Parathyroid adenoma (tissue), 2 donors: ENCODE results near the gene ACY1.

Source experiments
- H2AFZ ChIP-seq: fragments of 300-600 bp; sonication (generic); one replicate; pipeline ENCODE4 v1.7.0; 2017; ENCODE audit warnings: antibody characterized with exemption, mild to moderate bottlenecking
- H3K27ac ChIP-seq: fragments of 300-600 bp; sonication (generic); one replicate; pipeline ENCODE4 v1.7.0; 2017
- H3K27me3 ChIP-seq: fragments of 300-600 bp; sonication (generic); one replicate; pipeline ENCODE4 v1.7.0; 2017; ENCODE audit warnings: low read length; ENCODE audit not compliant: control insufficient read depth, insufficient read depth
- H3K36me3 ChIP-seq: fragments of 300-600 bp; sonication (generic); one replicate; pipeline ENCODE4 v1.7.0; 2017; ENCODE audit warnings: low read length; ENCODE audit not compliant: control insufficient read depth, insufficient read depth
- H3K4me1 ChIP-seq: fragments of 300-600 bp; sonication (generic); one replicate; pipeline ENCODE4 v1.7.0; 2017; ENCODE audit warnings: control low read depth
- H3K4me2 ChIP-seq: fragments of 300-600 bp; sonication (generic); one replicate; pipeline ENCODE4 v1.7.0; 2017; ENCODE audit warnings: low read length
- H3K4me3 ChIP-seq: fragments of 300-600 bp; sonication (generic); one replicate; pipeline ENCODE4 v1.7.0; 2017; ENCODE audit warnings: low read depth, low read length
- H3K79me2 ChIP-seq: fragments of 300-600 bp; sonication (generic); one replicate; pipeline ENCODE4 v1.7.0; 2017; ENCODE audit warnings: control low read depth
- H3K9ac ChIP-seq: fragments of 300-600 bp; sonication (generic); one replicate; pipeline ENCODE4 v1.7.0; 2017; ENCODE audit warnings: mild to moderate bottlenecking
- H3K9me3 ChIP-seq: fragments of 300-600 bp; sonication (generic); one replicate; pipeline ENCODE4 v1.7.0; 2017; ENCODE audit warnings: low read length; ENCODE audit not compliant: control insufficient read depth
- CTCF ChIP-seq: fragments of 300-600 bp; sonication (generic); IDR thresholded peaks from one replicate; pipeline ENCODE4 v1.7.0; 2017; ENCODE audit warnings: antibody characterized with exemption, mild to moderate bottlenecking
- donor health status: primary hyperparathyroidism.

Gene ACY1

GRCh38 chr3:51954105-51954504 lies 29.2 kb upstream of the ACY1 start:
- Histone ChIP-seq H3K27me3 (no peaks in the 10 kb centered on the region), H2AFZ (no peak overlapping the region)

GRCh38 chr3:51954713-51955112 lies 28.6 kb upstream of the ACY1 start:
- no peak overlapping the region for H2AFZ ChIP-seq
- no peak overlapping the region for H3K9ac ChIP-seq
- no peaks in the 10 kb centered on the region for H3K79me2 ChIP-seq
- TF ChIP-seq CTCF = no peak
- no peaks in the 10 kb centered on the region for H3K36me3 ChIP-seq
- H3K27me3 ChIP-seq = no peaks in the 10 kb centered on the region
- no peak overlapping the region for H3K4me3 ChIP-seq
- no peak overlapping the region for H3K4me2 ChIP-seq
- no peak overlapping the region for H3K27ac ChIP-seq
- H3K9me3 ChIP-seq = no peaks in the 10 kb centered on the region
- H3K4me1 ChIP-seq = peaks cover 15% of the 10 kb centered on the region

More at GRCh38 chr3:51954105-51954504, 29.2 kb upstream of the ACY1 start:
- Histone ChIP-seq H3K9ac (no peak overlapping the region), H3K79me2 (no peaks in the 10 kb centered on the region), H3K36me3 (no peaks in the 10 kb centered on the region), H3K27ac (peak overlapping the region; percentile 38), H3K9me3 (no peaks in the 10 kb centered on the region), H3K4me1 (peaks cover 15% of the 10 kb centered on the region), H3K4me2 (no peak overlapping the region), H3K4me3 (no peak overlapping the region)
- no peak for TF ChIP-seq CTCF

GRCh38 chr3:51955175-51955892 lies 28.0 kb upstream of the ACY1 start, which contains the start of gene GPR62:
GPR62 (plus strand) TSS chr3:51955381; CDS start chr3:51955653, 272 bp downstream.
- no peaks in the 10 kb centered on the region for H3K79me2 ChIP-seq
- no peaks in the 10 kb centered on the region for H3K9me3 ChIP-seq
- no peak for TF ChIP-seq CTCF
- H2AFZ ChIP-seq = peak within 1 kb of the TSS; percentile 86
- peak within 1 kb of the TSS; percentile 31 for H3K4me2 ChIP-seq
- no peak within 1 kb of the TSS for H3K27ac ChIP-seq
- no peak within 1 kb of the TSS for H3K4me3 ChIP-seq
- no peaks in the 10 kb centered on the region for H3K27me3 ChIP-seq
- H3K36me3 ChIP-seq = no peaks in the 10 kb centered on the region
- no peak within 1 kb of the TSS for H3K9ac ChIP-seq
- peaks cover 15% of the 10 kb centered on the region for H3K4me1 ChIP-seq

- peaks cover 15% of the 10 kb centered on the region for H3K4me1 ChIP-seq
- H3K79me2 ChIP-seq = no peaks in the 10 kb centered on the region
- no peak overlapping the region for H3K4me3 ChIP-seq
- no peaks in the 10 kb centered on the region for H3K36me3 ChIP-seq
- TF ChIP-seq CTCF = peak; percentile 51
- peak overlapping the region; percentile 86 for H2AFZ ChIP-seq
- no peak overlapping the region for H3K27ac ChIP-seq
- H3K9ac ChIP-seq = no peak overlapping the region
- H3K9me3 ChIP-seq = no peaks in the 10 kb centered on the region
- H3K4me2 ChIP-seq = peak overlapping the region; percentile 31
- H3K27me3 ChIP-seq = no peaks in the 10 kb centered on the region
Measured at GRCh38 chr3:51955893-51956770, 27.2 kb upstream of the ACY1 start.
